H9 (cell line): Measurements from ENCODE around the gene PLXND1. TPM values are rescaled to one million over a fixed set of nuclear protein-coding genes. Genes with fewer than 3 reads are reported as not detected.

ENCODE experiments used
- DNase-seq: peaks from one replicate; pipeline ENCODE4 v3.0.0-alpha.2; 2017
- H2AFZ ChIP-seq: one replicate; pipeline ENCODE4 v1.6.1; 2013; ENCODE audit warnings: mild to moderate bottlenecking, low read length, control low read depth, moderate library complexity
- H2AK5ac ChIP-seq: 2 replicates; pipeline ENCODE4 v1.6.1; 2013; ENCODE audit warnings: low read length, control low read depth, mixed read lengths; ENCODE audit not compliant: insufficient read length
- H2BK120ac ChIP-seq: one replicate; pipeline ENCODE4 v1.6.1; 2013; ENCODE audit warnings: low read depth, mild to moderate bottlenecking, low read length, control low read depth, inconsistent platforms; ENCODE audit not compliant: poor library complexity, severe bottlenecking
- H2BK12ac ChIP-seq: 2 replicates; pipeline ENCODE4 v1.6.1; 2013; ENCODE audit warnings: low read length, control low read depth, mixed read lengths, low read depth; ENCODE audit not compliant: insufficient read length
- H2BK15ac ChIP-seq: 2 replicates; pipeline ENCODE4 v1.6.1; 2013; ENCODE audit warnings: low read depth, low read length, control low read depth
- H2BK20ac ChIP-seq: one replicate; pipeline ENCODE4 v1.6.1; 2013; ENCODE audit warnings: low read depth, mild to moderate bottlenecking, low read length, control low read depth, inconsistent platforms; ENCODE audit not compliant: poor library complexity, severe bottlenecking
- H2BK5ac ChIP-seq: 2 replicates; pipeline ENCODE4 v1.6.1; 2013; ENCODE audit warnings: low read length, control low read depth, mixed read lengths; ENCODE audit not compliant: insufficient read length
- H3K14ac ChIP-seq: 2 replicates; pipeline ENCODE4 v1.6.1; 2013; ENCODE audit warnings: low read length, control low read depth; ENCODE audit not compliant: insufficient read depth
- H3K18ac ChIP-seq: 2 replicates; pipeline ENCODE4 v1.6.1; 2013; ENCODE audit warnings: low read depth, mild to moderate bottlenecking, mixed read lengths, low read length, control low read depth; ENCODE audit not compliant: insufficient read length
- H3K23ac ChIP-seq: 2 replicates; pipeline ENCODE4 v1.6.1; 2013; ENCODE audit warnings: low read length, control low read depth, mixed read lengths, low read depth; ENCODE audit not compliant: insufficient read length
- H3K23me2 ChIP-seq: 2 replicates; pipeline ENCODE4 v1.6.1; 2013; ENCODE audit warnings: low read depth, mild to moderate bottlenecking, mixed read lengths, low read length, control low read depth; ENCODE audit not compliant: insufficient read length, poor library complexity, severe bottlenecking
- H3K27ac ChIP-seq: 2 replicates; pipeline ENCODE4 v1.5.1; 2013; ENCODE audit warnings: low read length, control low read depth, mixed read lengths, low read depth; ENCODE audit not compliant: insufficient read length
- H3K27me3 ChIP-seq: 2 replicates; pipeline ENCODE4 v1.6.1; 2013; ENCODE audit warnings: low read length, control low read depth, inconsistent platforms; ENCODE audit not compliant: insufficient read depth
- H3K4ac ChIP-seq: 2 replicates; pipeline ENCODE4 v1.6.1; 2013; ENCODE audit warnings: low read depth, mild to moderate bottlenecking, control low read depth, inconsistent platforms, low read length, moderate library complexity
- H3K4me1 ChIP-seq: 2 replicates; pipeline ENCODE4 v1.6.1; 2013; ENCODE audit warnings: low read length, control low read depth, inconsistent platforms; ENCODE audit not compliant: insufficient read depth
- H3K4me2 ChIP-seq: 2 replicates; pipeline ENCODE4 v1.6.1; 2013; ENCODE audit warnings: low read length, control low read depth, mixed read lengths; ENCODE audit not compliant: insufficient read length, insufficient read depth
- H3K56ac ChIP-seq: 2 replicates; pipeline ENCODE4 v1.6.1; 2013; ENCODE audit warnings: low read depth, mild to moderate bottlenecking, mixed read lengths, low read length, control low read depth; ENCODE audit not compliant: insufficient read length
- H3K79me1 ChIP-seq: 2 replicates; pipeline ENCODE4 v1.6.1; 2013; ENCODE audit warnings: low read depth, mild to moderate bottlenecking, moderate library complexity, low read length, control low read depth, inconsistent platforms; ENCODE audit not compliant: insufficient read depth, poor library complexity, severe bottlenecking
- H3K79me2 ChIP-seq: 2 replicates; pipeline ENCODE4 v1.6.1; 2013; ENCODE audit warnings: low read length, control low read depth, inconsistent platforms; ENCODE audit not compliant: insufficient read depth
- H3K9ac ChIP-seq: 2 replicates; pipeline ENCODE4 v1.6.1; 2013; ENCODE audit warnings: low read length, control low read depth, mixed read lengths; ENCODE audit not compliant: insufficient read length; ENCODE audit errors: extremely low read depth
- H3K9me3 ChIP-seq: one replicate; pipeline ENCODE4 v1.6.1; 2013; ENCODE audit warnings: low read depth, low read length, inconsistent platforms; ENCODE audit not compliant: control insufficient read depth
- H3T11ph ChIP-seq: one replicate; pipeline ENCODE4 v1.6.1; 2013; ENCODE audit warnings: mild to moderate bottlenecking, low read length, control low read depth, inconsistent platforms
- H4K20me1 ChIP-seq: one replicate; pipeline ENCODE4 v1.6.1; 2013; ENCODE audit not compliant: control insufficient read depth, insufficient read length, insufficient read depth
- H4K5ac ChIP-seq: 2 replicates; pipeline ENCODE4 v1.6.1; 2013; ENCODE audit warnings: low read depth, mild to moderate bottlenecking, mixed read lengths, low read length, control low read depth; ENCODE audit not compliant: insufficient read length
- H4K8ac ChIP-seq: replicated peaks from 2 replicates; pipeline ENCODE4 v1.6.1; 2013; ENCODE audit warnings: low read length, control low read depth, mixed read lengths, low read depth; ENCODE audit not compliant: insufficient read length
- H4K91ac ChIP-seq: 2 replicates; pipeline ENCODE4 v1.6.1; 2013; ENCODE audit warnings: low read depth, mild to moderate bottlenecking, moderate library complexity, mixed read lengths, low read length, control low read depth; ENCODE audit not compliant: insufficient read length
- H3K27ac Mint-ChIP-seq, 3 experiments: 2 replicates in 2 of 3; 3 replicates in 1 of 3; pipeline ENCODE4 v1.8.0; 2020 to 2021; ENCODE audit warnings: mixed read lengths in 3 of 3, mild to moderate bottlenecking in 1 of 3, moderate library complexity in 1 of 3
- H3K27me3 Mint-ChIP-seq: 2 replicates; pipeline ENCODE4 v1.8.0; 2021; ENCODE audit warnings: low read depth, mild to moderate bottlenecking, moderate library complexity, mixed read lengths
- H3K36me3 Mint-ChIP-seq, 3 experiments: 2 replicates in 2 of 3; 3 replicates in 1 of 3; pipeline ENCODE4 v1.8.0; 2020 to 2021; ENCODE audit warnings: low read depth in 3 of 3, mixed read lengths in 3 of 3; ENCODE audit not compliant: insufficient read depth in 1 of 3
- H3K4me1 Mint-ChIP-seq, 2 experiments: 2 replicates each; pipeline ENCODE4 v1.8.0; 2020; ENCODE audit warnings: mixed read lengths in 2 of 2
- H3K4me3 Mint-ChIP-seq, 2 experiments: 2 replicates in 1 of 2; 3 replicates in 1 of 2; pipeline ENCODE4 v1.8.0; 2020 to 2021; ENCODE audit warnings: mild to moderate bottlenecking in 2 of 2, mixed read lengths in 2 of 2, moderate library complexity in 1 of 2
- H3K9me3 Mint-ChIP-seq, 2 experiments: 2 replicates in 1 of 2; 3 replicates in 1 of 2; pipeline ENCODE4 v1.8.0; 2020; ENCODE audit warnings: mild to moderate bottlenecking in 2 of 2, mixed read lengths in 2 of 2, moderate library complexity in 1 of 2
- CTCF ChIP-seq: fragments of 200-600 bp; sonication (generic); conservative IDR thresholded peaks from 3 replicates; pipeline ENCODE4 v1.8.0; 2021; ENCODE audit warnings: antibody characterized with exemption, mild to moderate bottlenecking
- WGBS: extraction: QIAGEN DNeasy Blood & Tissue Kit; methylation state at CpG from one replicate; pipeline ENCODE4 v1.1.7; 2013; ENCODE audit warnings: missing lambda C conversion rate, low lambda C conversion rate, mixed read lengths; ENCODE audit not compliant: insufficient read length; ENCODE audit errors: extremely low coverage; 5-methylcytosine and 5-hydroxymethylcytosine counted together
- total RNA-seq: library from RNA; stranded (reverse); gene quantifications from 2 replicates; pipeline ENCODE4 v1.2.1, GENCODE V29; 2021

The PLXND1 gene
- total RNA-seq, 1 experiment from 2014 or later, result 50.9 TPM

GRCh38 chr3:129575233-129575996 lies 31.1 kb downstream of the PLXND1 start:
- Mint-ChIP-seq H3K36me3 (peaks cover 0 to 4% (median 2%) of the 10 kb centered on the region in 3 experiments; a peak in 1 of 7 replicates), H3K9me3 (no peaks in the 10 kb centered on the region), H3K4me3 (no peak overlapping the region), H3K27me3 (no peaks in the 10 kb centered on the region), H3K4me1 (peaks cover 17 to 20% of the 10 kb centered on the region in 2 experiments), H3K27ac (no peak overlapping the region; a peak in 1 of 7 replicates)
- H3K79me2 ChIP-seq, result no peaks in the 10 kb centered on the region
- no peak overlapping the region for H2AK5ac ChIP-seq
- no peaks in the 10 kb centered on the region for H3K27me3 ChIP-seq
- H3K27ac ChIP-seq, result no peak overlapping the region
- H4K20me1 ChIP-seq, result no peaks in the 10 kb centered on the region
- H3K18ac ChIP-seq, result no peak overlapping the region
- no peak overlapping the region for H4K91ac ChIP-seq
- no CpG with 5 or more reads among the region's 19 CpGs for WGBS
- H4K5ac ChIP-seq, result no peak overlapping the region
- no peak overlapping the region; the same call in 1 of the 2 replicates for H3K14ac ChIP-seq
- H3K4me1 ChIP-seq, result no peaks in the 10 kb centered on the region
- H3K4me2 ChIP-seq, result no peak overlapping the region
- H3T11ph ChIP-seq, result no peak overlapping the region
- DNase-seq, result no peak
- no peaks in the 10 kb centered on the region for H3K23me2 ChIP-seq
- H3K9ac ChIP-seq, result no peak overlapping the region
- H2BK120ac ChIP-seq, result no peak overlapping the region
- peak; percentile 24; the same call in 1 of the 3 replicates for TF ChIP-seq CTCF
- no peak overlapping the region for H2BK20ac ChIP-seq
- H2AFZ ChIP-seq, result no peak overlapping the region
- H3K23ac ChIP-seq, result no peak overlapping the region
- H3K79me1 ChIP-seq, result no peaks in the 10 kb centered on the region
- H4K8ac ChIP-seq, result no peak overlapping the region
- no peak overlapping the region for H2BK15ac ChIP-seq
- H3K9me3 ChIP-seq, result no peaks in the 10 kb centered on the region
- no peak overlapping the region for H2BK5ac ChIP-seq
- no peak overlapping the region for H2BK12ac ChIP-seq
- H3K4ac ChIP-seq, result no peak overlapping the region
- no peak overlapping the region for H3K56ac ChIP-seq
